Embryonic facial prominence (tissue), 1 donor: Measurements from ENCODE around the gene ADAMTS8.

Experiments used
- DNase-seq: peaks from one replicate; pipeline ENCODE4 v3.0.0-alpha.2; 2016; ENCODE audit errors: extremely low spot score

ADAMTS8 gene

DNA sequence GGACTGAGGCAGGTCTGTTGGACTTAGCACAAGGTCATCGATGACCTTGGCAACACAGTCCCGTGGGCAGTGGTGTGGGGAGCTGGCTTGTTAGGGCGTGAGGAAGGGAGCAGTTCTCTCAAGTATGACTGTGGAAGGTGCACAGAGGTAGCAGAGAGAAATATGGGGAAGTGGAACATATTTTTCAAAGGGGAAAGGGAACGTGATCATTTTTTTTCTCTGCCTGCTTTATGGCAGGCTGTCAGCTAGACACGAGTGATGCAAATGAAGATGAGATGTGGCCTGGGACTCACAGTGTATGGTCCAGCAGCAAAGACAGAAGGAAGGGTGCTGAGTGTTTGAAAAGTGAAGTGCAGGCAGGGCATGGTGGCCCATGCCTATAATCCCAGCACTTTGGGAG lies 30.6 kb downstream of the ADAMTS8 start:
- DNase-seq = no peak

DNA sequence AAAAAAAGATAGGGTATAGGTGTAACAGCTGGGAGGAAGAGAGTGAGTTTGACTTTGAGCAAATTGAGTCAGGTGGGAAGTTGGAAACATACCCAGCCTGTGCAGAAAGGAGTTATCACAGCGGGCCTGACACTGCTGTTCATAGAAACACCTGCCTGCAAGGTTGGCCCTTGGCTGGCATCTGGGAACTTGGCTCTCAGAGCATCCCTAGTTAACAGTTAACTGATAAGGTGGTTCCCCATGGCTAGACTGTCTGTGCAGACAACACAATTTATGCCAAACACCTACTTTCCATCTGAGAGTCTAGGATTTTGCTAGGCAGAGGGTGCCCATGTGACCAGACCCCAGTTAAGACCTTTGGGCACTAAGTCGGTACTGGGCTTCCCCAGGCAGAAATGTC lies 31.4 kb downstream of the ADAMTS8 start:
- DNase-seq = no peak

DNA sequence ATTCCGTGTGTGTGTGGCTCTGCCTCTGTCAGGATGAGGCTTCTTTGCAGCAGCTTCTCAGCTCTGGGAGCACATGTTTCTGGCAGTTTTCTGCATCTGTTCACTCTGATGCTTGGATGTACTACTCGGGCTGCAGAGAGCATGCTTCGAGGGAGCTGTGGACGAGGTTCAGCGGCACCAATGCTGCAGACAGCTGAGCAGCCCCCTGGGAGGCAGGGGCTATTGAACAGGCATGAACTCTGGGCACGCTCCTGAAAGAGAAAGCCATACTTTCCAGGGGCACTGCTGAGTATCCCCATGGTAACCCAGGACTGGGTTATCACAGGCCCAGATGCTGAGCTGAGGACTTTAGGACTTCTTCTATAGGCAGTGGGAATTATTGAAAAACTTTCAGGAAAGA lies 33.8 kb downstream of the ADAMTS8 start:
- no peak for DNase-seq

DNA sequence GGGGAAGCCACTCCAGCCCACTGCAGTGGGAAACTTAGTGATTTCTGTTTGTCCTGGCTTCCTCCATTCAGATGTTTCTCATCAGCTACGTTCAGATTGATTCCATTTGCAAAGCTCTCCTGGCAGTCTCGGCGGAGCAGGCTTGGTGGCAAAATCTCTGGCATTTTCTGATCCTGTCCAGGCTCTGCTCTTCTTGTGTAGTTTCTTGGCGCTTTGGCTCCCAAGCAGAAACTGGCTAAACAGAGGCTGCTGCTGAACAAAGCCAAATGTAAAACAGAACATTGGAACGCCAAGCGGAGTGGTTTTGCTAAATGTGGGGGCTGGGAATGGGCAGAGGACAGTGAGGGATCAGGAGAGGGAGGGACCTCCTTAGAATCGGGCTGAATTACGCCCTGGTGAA lies 36.7 kb downstream of the ADAMTS8 start:
- no peak for DNase-seq

DNA sequence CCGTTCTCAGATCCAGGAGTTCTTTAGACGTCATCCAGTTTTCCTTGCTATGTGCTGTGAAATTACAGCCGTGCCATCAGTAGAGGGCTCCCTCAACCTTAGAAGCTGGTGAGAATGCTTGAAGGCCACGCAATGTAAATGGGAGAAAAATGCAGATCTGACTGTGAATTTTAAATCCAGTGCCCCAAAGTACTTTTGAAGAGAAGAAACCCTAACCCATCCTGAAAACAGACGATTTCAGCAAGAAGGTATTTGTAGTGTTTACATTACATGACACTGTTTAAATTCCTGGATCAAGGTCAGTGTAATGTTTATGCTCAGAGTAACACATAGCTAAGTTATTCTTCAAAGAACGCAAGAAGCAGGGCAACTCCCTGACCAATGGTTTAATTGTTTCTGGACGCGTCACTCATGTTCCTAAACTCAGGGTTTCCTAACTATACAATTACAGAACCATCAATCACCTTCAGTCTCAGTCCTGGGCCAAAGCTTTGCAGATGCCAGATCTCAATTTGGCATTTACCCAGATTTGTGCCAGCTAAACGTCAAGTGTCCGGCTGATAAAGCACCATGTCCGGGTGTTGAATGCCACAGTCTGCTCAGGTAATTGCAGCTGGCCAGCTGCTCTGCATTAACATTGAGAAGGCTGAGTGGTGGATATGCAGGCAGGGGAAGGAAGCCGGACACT lies 38.2 kb downstream of the ADAMTS8 start:
- DNase-seq = peak; percentile 36

DNA sequence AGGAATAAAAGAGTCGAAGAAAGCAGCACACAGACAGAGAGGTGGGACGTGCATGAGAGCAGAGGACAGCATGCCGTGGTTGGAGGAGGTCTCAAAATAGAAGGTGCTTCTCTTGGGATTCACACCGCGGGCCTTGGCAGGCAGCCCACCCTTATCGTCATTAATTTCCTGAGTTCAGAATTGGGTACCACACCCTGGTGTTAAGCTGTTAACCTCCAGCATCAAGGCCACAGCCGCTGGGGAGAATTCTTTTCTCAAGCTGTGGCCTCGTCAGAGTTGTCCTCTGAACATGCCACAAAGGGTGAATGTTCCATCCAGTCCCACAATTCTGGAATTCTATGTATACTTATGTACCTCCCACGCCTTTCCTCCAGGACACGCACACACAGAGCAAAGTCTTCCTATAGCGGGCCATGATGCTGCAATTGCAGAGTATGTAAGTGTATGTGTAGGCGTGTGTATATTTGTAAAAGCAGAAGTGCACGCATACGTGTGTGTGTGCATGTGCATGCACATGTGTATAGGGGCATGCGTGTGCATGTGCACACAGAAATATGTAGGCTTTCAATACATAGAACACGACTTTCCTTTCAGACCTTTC lies 39.0 kb downstream of the ADAMTS8 start:
- no peak for DNase-seq

DNA sequence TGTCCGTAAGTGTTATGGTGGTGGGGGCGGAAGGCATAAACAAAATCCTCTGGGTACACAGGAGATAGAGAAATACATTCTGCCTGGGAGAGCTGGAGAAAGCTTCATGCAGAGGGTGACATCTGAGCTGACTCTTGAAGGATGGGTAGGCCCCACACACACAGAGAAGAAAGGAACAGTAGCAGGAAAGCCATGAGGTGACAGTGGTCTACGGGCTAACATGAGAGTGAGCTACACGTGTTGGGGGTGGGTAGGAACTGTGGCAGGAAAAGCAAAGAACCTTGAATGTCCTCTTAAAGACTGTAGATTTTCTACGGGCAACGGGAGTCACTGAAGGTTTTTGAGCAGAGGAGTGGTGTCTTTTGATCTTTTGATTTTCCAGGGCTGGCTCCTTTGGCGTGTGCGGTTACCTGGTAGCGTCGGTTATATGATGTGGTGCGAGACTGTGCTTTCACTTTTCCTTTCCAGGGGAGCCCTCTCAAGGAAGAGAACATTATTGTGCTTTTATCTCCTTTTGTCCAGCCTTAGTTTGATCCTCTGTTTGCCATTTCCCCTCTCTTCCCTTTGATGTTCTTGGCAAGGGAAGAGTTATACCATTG lies 39.7 kb downstream of the ADAMTS8 start:
- DNase-seq = no peak

DNA sequence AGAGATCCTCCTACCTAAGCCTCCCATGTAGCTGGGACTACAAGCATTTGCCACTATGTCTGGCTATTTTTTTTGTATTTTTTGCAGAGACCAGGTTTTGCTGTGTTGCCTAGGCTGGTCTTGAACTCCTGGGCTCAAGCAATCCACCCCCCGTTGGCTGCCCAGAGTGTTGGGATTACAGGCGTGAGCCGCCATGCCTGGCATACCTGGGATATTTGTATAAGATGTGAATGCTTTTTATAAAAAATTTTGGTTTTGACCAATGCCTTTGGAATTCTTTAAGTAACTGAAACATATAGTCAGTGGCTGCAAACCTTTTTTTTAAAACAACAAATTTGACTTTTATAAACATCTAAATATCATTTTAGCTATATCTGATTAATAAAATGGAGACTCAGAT lies 42.4 kb downstream of the ADAMTS8 start:
- DNase-seq = no peak

DNA sequence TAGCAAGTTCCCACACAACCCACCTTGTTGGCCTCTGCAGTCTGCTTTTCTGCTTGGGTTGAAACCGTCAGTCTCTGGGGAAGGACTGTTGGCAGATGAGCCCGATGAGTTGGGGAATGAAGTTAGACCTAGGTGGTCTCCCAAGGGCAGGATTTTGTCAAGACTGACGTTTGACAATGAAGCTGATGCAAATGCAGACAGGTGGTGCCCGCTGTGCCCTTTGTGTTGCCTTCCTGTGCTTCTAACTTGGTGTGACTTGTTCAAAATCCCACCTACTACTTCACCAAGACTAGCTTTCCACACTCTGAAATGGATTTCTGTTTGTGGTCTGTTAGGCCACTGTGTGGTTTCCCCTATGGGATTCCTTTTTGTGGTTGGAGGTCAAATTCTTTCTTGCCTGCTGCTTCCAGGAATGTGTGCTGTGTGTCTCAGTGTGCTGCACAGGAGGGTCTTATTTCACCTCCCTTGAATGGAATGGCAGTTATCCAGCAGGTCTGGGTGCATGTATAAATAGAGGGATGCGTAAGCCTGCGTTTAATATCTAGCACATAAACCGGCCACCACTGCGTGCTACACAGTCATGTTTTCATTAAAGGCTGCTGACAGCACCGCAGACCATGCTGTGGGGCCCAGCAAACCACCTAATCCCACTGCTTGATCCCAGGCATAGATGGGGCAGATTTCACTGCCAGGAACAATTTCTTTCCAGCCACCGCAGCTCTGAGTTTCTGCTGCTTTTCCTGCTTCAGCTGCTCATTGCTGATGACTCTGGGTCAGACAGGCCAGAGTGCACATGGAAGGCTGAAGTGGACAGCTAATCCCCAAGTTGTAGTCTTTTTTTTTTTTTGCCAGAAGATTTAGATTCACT lies 44.8 kb downstream of the ADAMTS8 start:
- peak; percentile 74 for DNase-seq

DNA sequence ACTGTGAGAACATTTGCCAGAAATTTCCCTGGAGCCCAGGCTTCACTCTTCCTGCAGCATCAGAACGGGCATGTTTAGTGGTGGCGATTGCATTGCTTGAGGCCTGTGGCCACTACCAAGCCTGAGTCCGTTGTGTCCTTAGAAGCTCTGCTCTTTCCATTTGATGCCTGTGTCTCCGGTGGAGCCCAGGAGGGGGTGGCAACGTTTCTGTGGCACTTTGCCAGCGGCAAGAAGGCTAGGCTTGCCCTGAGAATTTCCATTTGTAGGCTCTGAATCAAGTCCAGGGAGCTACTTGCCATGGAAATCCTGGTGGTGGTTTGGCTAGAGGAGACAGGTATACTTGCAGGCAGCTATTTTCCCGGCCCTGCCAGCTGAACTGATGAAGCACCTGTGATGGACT lies 47.1 kb downstream of the ADAMTS8 start:
- DNase-seq = no peak

DNA sequence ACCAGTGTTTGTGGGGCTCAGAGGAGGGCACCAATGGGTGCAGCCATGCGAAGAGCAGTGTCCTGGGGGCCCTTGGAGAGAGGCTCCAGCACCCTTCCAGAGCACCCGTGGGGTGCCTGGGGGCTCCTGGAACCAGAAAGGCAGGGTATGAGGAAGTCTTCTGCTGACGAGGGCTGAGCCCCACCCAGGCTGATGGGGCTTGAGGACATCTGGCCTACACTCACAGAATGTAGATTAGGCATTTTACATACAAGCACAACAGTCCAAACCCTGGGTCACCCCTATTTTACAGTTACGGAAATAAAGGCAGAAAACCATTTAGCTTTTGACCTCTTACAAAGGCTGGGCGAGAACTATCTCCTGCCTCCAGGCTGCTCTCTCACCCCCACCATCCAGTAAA lies 47.6 kb downstream of the ADAMTS8 start:
- no peak for DNase-seq

DNA sequence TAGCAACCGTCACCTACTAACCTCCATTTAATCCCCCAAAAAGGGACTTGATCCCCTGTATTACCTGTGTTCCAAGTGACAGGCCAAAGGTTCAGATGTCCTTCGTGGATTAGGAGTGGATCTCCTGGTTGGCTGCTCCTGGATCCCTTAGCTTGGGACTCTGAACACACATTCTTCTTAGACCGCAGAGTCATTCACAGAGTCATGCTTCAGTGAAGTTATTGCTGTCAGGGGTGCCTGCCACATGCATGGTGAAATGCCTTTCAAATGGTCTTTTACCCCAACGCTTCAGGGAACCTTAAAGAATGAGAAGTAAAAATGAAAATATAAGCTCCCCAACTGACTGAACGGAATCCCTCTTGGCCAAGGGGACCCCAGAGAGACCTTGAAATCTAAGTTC lies 49.1 kb downstream of the ADAMTS8 start:
- no peak for DNase-seq

DNA sequence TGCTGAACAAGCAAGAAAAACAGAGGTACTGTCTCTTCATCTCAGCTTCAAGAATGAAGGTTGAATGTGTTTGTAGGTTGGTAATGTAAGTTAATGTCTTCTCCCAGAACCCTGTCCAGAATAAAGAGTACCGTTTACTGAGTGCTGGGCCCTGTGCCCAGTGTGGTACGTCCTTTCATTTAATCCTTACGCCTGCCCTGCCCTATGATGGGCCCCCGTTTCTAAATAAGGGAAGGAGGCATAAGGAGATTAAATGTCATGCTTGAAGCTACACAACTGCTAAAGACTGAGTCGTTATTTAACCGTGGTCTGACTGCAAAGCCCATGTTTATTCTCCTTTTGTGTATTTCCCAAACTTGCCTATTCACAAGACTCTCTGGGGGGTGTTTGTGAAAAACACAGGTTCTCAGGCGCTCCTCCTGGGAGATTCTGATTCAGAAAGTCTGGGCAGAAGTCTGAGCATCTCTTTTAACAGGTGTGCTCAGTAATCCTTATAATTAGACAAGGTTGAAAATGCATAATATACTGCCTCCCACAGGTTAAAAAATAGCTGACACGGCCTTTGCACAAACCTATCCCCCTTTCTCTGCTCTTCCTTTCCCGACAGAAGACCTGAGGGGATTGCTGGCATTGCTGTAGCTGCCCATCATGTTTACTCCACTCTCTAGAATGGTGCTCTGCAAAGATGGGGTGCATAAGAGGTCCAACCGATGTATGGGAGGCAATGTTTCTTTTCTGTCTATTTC lies 57.4 kb downstream of the ADAMTS8 start:
- no peak for DNase-seq

DNA sequence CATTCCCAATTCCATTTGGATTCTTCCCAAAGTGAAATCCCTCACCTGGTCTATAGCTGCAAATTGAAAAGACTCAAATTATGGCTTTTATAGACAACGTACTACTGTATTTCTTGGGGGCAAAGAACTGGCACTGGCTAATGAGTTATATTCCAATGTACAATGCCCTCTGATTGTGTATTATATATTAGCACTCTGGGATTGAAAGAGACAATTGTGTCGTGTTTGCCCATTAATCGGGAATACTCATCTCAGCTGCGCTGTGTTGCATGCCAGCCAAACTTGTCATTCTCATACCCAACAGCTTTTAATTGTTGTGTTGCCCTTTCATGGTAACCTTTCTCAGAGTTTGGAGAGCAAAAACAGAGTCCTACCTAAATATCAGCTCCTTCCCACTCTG lies 58.7 kb downstream of the ADAMTS8 start:
- DNase-seq = no peak

DNA sequence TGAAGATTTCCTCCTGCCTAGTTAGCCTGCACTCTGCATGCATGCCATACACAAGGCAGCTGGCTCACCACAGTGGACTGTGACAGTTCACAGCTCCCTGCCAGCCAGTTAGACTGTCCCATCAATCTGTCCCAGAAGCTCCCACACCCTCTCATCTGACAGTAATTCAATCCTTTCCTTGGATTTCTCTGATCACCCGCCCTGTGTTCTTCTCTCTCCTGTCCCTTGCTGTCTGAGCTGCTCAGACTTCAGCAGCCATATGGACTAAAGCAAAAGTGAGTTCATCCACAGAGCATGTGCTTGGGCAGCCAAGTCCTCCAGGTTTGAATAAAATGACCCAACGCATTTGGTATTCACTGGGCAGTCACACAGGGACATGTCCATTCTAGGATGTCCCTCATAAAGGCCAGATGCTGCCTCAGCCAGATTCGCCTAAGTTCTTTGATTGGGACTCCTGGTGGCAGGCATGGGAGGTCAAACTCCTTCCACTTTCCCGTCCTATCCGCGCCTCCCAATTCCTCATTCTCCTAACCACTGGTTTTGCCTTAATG lies 59.2 kb downstream of the ADAMTS8 start:
- no peak for DNase-seq

DNA sequence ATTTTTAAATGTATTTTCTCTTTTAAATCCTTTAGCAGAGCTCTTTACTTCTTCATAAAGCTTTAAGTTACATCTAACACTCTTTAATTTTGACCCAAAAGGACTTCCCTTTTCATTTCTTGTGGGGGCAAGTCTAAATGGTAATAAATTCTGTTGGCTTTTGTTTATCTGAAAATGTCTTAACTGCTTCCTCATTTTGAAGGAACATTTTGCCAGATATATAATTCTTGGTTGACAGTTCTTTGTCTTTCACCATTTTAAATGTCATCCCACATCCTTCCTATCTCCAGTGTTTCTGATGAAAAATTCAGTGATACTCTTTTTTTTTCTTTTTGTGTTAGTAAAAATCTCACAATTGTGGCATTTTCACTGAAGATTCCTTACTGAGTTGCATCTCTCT lies 69.0 kb downstream of the ADAMTS8 start:
- DNase-seq = no peak

DNA sequence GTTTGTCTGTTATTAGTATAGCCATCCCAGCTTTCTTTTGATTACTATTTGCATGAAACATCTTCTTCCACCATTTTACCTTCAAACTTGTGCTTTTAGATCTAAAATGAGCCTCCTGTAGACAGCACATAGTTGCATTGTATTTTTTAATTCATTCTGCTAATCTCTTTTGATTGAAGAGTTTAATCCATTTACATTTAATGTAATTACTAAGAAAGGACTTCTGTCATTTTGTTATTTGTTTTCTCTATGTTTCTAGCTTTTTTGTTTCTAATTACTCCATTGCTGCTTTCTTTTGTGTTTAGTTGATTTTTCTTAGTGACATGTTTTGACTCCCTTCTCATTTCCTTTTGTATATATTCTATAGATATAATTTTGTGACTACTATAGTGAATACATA lies 70.0 kb downstream of the ADAMTS8 start:
- no peak for DNase-seq
